OCI-LY3 (cell line): ENCODE data around the gene MCTP2.

Experiments
- H2AFZ ChIP-seq: fragments of 200-600, 300-600 bp; shearing (Covaris generic); 2 replicates; pipeline ENCODE4 v1.6.0; 2014; ENCODE audit warnings: antibody characterized with exemption, low read depth, low read length
- H3K27ac ChIP-seq: fragments of 200-600, 300-600 bp; sonication (generic); 2 replicates; pipeline ENCODE4 v1.5.1; 2014; ENCODE audit warnings: mild to moderate bottlenecking, low read length, moderate library complexity, mixed read lengths
- H3K27me3 ChIP-seq: fragments of 200-600, 300-600 bp; sonication (generic); 2 replicates; pipeline ENCODE4 v1.6.1; 2014; ENCODE audit warnings: low read depth, low read length, mixed read lengths
- H3K36me3 ChIP-seq: fragments of 200-600, 300-600 bp; sonication (generic); replicated peaks from 2 replicates; pipeline ENCODE3; 2014; ENCODE audit warnings: low read depth, low read length, mixed read lengths
- H3K4me1 ChIP-seq: fragments of 300-600, 200-600 bp; sonication (generic); 2 replicates; pipeline ENCODE4 v1.6.1; 2014; ENCODE audit warnings: low read length, mixed read lengths
- H3K4me2 ChIP-seq: fragments of 200-600, 300-600 bp; sonication (generic); 2 replicates; pipeline ENCODE4 v1.6.1; 2014; ENCODE audit warnings: low read length, mixed read lengths
- H3K4me3 ChIP-seq: fragments of 300-600, 200-600 bp; sonication (generic); 2 replicates; pipeline ENCODE4 v1.5.1; 2014; ENCODE audit warnings: antibody characterized with exemption, mild to moderate bottlenecking, low read length, moderate library complexity
- H3K79me2 ChIP-seq: fragments of 300-600, 200-600 bp; shearing (Covaris generic); 2 replicates; pipeline ENCODE4 v1.6.1; 2014; ENCODE audit warnings: mild to moderate bottlenecking, low read length, mixed read lengths
- H3K9ac ChIP-seq: fragments of 300-600, 200-600 bp; shearing (Covaris generic); 2 replicates; pipeline ENCODE4 v1.6.0; 2014; ENCODE audit warnings: mild to moderate bottlenecking, low read length, moderate library complexity
- H3K9me3 ChIP-seq: fragments of 200-600, 300-600 bp; shearing (Covaris generic); 2 replicates; pipeline ENCODE4 v1.6.1; 2014; ENCODE audit warnings: low read length, mixed read lengths; ENCODE audit not compliant: insufficient read depth
- H4K20me1 ChIP-seq: fragments of 200-600, 300-600 bp; sonication (generic); 2 replicates; pipeline ENCODE4 v1.6.1; 2016; ENCODE audit warnings: low read length, mixed read lengths; ENCODE audit not compliant: insufficient read depth
- EZH2phosphoT487 ChIP-seq: fragments of 200-600 bp; shearing (Covaris generic); IDR thresholded peaks from 2 replicates; pipeline ENCODE4 v1.6.1; 2018; ENCODE audit warnings: antibody characterized with exemption, mixed run types, low read depth
- TF ChIP-seq, protein P1 (sequence below): fragments of 200-600, 300-600 bp; sonication (generic); IDR thresholded peaks from 2 replicates; pipeline ENCODE4 v1.5.1; 2014; ENCODE audit warnings: antibody characterized with exemption, low read length, low read depth

MCTP2 gene

DNA sequence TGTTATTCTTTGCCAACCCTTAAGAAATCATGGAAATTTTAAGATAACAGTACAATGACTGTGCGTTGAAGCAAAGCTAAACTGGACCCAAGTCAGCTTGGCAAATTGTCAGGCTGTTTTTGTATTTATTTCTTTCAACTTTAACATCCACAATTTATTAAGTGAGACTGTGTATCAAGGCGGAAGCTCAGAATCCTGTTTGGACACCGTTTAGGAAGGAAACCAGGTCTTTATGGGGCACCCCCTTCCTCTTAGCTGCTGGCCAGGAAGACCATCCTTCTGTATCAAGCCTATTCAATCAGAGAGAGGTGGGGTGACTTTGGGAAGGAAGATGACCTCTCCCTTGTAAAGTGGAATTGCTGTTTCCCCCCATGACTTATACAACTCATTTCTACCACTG is 166.0 kb downstream of the MCTP2 start:
- Histone ChIP-seq H3K4me3 (no peak overlapping the region), H4K20me1 (no peaks in the 10 kb centered on the region), H3K4me2 (no peak overlapping the region), H3K9me3 (no peaks in the 10 kb centered on the region), H3K27ac (no peak overlapping the region), H3K4me1 (no peaks in the 10 kb centered on the region), H3K27me3 (peaks cover 9% of the 10 kb centered on the region; the same call in 1 of the 2 replicates), H2AFZ (no peak overlapping the region), H3K36me3 (no peaks in the 10 kb centered on the region), H3K79me2 (no peaks in the 10 kb centered on the region), H3K9ac (no peak overlapping the region)
- TF ChIP-seq, protein P1, sequence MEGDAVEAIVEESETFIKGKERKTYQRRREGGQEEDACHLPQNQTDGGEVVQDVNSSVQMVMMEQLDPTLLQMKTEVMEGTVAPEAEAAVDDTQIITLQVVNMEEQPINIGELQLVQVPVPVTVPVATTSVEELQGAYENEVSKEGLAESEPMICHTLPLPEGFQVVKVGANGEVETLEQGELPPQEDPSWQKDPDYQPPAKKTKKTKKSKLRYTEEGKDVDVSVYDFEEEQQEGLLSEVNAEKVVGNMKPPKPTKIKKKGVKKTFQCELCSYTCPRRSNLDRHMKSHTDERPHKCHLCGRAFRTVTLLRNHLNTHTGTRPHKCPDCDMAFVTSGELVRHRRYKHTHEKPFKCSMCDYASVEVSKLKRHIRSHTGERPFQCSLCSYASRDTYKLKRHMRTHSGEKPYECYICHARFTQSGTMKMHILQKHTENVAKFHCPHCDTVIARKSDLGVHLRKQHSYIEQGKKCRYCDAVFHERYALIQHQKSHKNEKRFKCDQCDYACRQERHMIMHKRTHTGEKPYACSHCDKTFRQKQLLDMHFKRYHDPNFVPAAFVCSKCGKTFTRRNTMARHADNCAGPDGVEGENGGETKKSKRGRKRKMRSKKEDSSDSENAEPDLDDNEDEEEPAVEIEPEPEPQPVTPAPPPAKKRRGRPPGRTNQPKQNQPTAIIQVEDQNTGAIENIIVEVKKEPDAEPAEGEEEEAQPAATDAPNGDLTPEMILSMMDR: no peak
- TF ChIP-seq EZH2phosphoT487: no peak

DNA sequence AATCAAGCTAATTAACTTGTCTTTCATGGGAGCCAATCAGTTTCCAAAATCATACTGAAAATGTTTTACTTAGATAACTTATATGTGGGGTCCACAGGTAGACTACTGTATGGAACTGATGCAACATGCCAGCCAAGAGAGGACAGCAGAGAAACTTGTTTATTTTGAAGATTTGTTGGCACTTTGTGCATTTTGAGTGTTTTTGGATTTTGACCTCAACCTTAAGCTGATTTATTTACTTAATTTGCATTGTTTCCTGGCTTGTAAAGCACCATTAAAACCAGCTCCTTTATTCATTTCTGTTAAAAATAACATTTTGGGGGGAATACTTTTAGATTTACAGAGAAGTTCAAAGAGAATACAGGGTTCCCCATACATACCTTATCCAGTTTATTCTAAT is 166.6 kb downstream of the MCTP2 start:
- Histone ChIP-seq H3K9ac (no peak overlapping the region), H2AFZ (no peak overlapping the region), H3K27ac (no peak overlapping the region), H3K79me2 (no peaks in the 10 kb centered on the region), H3K36me3 (no peaks in the 10 kb centered on the region), H3K4me2 (no peak overlapping the region), H3K27me3 (peaks cover 9% of the 10 kb centered on the region; the same call in 1 of the 2 replicates), H3K4me1 (no peaks in the 10 kb centered on the region), H3K9me3 (no peaks in the 10 kb centered on the region), H3K4me3 (no peak overlapping the region), H4K20me1 (no peaks in the 10 kb centered on the region)
- TF ChIP-seq EZH2phosphoT487: no peak
- TF ChIP-seq, protein P1: no peak

GRCh38 chr15:94400526-94401298 is 169.4 kb downstream of the MCTP2 start:
- H2AFZ ChIP-seq: no peak overlapping the region
- H4K20me1 ChIP-seq: no peaks in the 10 kb centered on the region
- TF ChIP-seq, protein P1: no peak
- no peak for TF ChIP-seq EZH2phosphoT487
- no peaks in the 10 kb centered on the region for H3K4me1 ChIP-seq
- H3K27ac ChIP-seq: no peak overlapping the region
- no peaks in the 10 kb centered on the region for H3K79me2 ChIP-seq
- H3K4me3 ChIP-seq: no peak overlapping the region
- H3K9me3 ChIP-seq: no peaks in the 10 kb centered on the region
- no peak overlapping the region for H3K9ac ChIP-seq
- H3K36me3 ChIP-seq: no peaks in the 10 kb centered on the region
- H3K27me3 ChIP-seq: peaks cover 9% of the 10 kb centered on the region; the same call in 1 of the 2 replicates
- H3K4me2 ChIP-seq: no peak overlapping the region

- TF ChIP-seq, protein P1: no peak
- TF ChIP-seq EZH2phosphoT487: no peak
- Histone ChIP-seq H3K4me2 (no peak overlapping the region), H4K20me1 (no peaks in the 10 kb centered on the region), H3K36me3 (no peaks in the 10 kb centered on the region), H3K27ac (no peak overlapping the region), H3K27me3 (peaks cover 8% of the 10 kb centered on the region; the same call in 1 of the 2 replicates), H3K9me3 (no peaks in the 10 kb centered on the region), H3K4me3 (no peak overlapping the region), H3K4me1 (no peaks in the 10 kb centered on the region), H3K79me2 (no peaks in the 10 kb centered on the region), H2AFZ (no peak overlapping the region), H3K9ac (no peak overlapping the region)
These were observed 172.0 kb downstream of the MCTP2 start for GRCh38 chr15:94403331-94403730.
